NCI-H2196 (cell line): ENCODE data around the gene MAEL.

Experiments
- DNase-seq: peaks from one replicate; lab custom pipeline; 2025; ENCODE audit not compliant: unreplicated experiment; lab: John Stamatoyannopoulos, UW

The MAEL gene

GRCh38 chr1:167054946-167055630 is 66.0 kb downstream of the MAEL start:
- DNase-seq: no peak

DNA sequence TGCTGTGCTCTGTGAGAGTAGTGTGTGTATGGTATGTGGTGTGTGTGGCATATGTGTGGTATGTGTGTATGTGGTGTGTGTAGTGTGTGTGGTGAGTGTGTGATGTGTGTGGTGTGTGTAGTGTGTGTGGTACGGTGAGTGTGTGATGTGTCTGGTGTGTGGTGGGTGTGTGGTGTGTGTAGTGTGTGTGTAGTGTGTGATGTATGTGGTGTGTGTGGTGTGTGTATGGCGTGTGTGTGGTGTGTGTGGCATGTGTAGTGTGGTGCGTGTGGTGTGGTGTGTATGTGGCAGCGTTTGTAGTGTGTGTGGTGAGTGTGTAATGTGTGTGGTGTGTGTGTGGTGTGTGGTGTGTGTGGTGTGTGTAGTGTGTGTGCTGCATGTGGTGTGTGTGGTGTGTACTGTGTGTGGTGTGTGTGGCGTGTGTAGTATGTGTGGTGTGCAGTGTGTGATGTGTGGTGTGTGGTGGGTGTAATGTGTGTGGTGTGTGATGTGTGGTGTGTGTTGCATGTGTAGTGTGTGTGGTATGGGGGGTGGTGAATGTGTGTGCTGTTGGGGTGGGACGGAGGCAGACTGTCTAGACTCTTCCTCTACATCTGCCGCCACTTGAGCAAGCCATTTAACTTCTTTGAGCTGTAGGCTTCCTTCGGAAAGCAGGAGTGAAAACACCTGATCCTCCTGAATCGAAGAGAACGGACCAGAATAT is 67.6 kb downstream of the MAEL start:
- peak; percentile 52 for DNase-seq

GRCh38 chr1:167057241-167057688 is 68.2 kb downstream of the MAEL start:
- DNase-seq: peak; percentile 61

- peak; percentile 73 for DNase-seq
Measured at GRCh38 chr1:167059045-167059808, 70.1 kb downstream of the MAEL start.

- no peak for DNase-seq
Measured at GRCh38 chr1:167059809-167060107, 70.7 kb downstream of the MAEL start.

GRCh38 chr1:167060141-167061072 is 71.3 kb downstream of the MAEL start:
- DNase-seq: no peak

DNA sequence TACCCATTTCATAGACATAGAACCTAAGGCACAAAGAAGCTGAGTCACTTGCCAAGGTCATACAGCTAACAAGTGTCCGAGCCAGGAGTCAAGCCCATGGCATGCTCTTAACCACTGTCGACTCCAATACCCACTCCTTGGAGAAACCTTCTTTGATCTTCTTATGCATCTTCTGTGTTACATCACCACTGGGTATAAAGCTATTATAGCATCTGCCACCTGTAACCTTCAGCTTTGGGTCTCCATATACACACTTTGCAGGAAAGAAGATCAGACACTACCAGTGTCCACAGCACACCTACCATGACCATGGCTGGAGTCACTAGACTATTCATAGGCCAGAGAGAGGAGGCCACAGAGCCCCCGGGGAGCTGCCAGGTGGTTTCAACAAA is 72.0 kb downstream of the MAEL start:
- no peak for DNase-seq

DNA sequence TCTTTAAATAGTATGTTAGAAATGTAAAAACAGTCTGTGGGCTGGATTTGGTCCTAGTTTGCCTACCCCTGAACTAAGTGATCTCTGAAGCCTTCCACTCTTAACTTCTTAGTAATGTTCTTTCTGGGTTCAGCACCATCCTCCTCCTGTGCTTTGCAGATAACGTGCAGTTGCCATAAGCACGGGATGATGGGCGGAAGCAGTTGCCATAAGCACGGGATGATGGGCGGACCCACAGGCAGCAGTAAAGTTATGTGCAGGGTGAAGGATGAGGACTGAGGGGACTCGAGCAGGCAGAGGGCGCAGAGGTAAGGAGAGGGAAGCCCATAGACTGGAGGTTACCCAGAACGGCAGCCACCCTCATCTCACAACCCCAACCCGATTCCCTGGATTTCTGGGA is 75.5 kb downstream of the MAEL start:
- no peak for DNase-seq

- DNase-seq: no peak
Measured at GRCh38 chr1:167065471-167065870, 76.4 kb downstream of the MAEL start.

DNA sequence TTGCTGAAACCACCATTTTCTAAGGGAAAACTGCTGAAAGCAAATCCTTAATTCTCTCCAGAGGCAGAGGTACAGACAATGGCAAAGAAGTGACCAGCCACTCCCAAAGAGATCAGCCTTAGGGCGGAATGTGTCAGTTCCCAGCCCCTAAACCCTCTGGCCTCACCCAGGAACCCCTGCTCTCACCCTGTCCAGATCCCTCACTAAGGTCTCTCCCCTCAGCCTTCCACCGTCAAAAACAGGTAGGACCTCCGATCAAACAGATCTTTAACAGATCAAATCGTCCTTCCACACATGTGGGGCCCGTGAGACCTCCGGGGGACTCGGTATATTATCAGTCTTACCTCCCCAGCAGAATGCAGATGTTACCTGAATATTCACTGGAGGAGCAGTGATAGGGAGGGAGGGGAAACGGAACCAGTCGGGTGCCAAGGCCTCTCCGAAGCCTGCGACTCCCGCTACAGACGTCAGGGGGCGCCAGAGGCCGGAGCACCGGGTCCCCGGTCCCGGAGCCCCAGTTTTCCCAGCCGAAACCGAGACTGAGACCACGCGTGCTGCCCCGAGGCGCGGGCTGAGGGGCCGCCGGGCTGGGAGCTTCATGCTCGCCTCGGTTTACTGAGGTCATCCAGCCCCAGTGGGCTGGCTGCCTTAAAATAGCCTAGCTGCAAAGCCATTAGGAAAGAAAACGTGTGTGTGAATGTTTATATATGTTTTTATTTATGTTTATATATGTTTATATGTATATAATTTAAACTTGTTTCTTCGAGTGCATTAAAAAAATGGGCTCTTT is 77.4 kb downstream of the MAEL start:
- DNase-seq: peak; percentile 76

- no peak for DNase-seq
Measured at GRCh38 chr1:167067904-167068303, 78.8 kb downstream of the MAEL start.

GRCh38 chr1:167068761-167069160 is 79.7 kb downstream of the MAEL start:
- no peak for DNase-seq

DNA sequence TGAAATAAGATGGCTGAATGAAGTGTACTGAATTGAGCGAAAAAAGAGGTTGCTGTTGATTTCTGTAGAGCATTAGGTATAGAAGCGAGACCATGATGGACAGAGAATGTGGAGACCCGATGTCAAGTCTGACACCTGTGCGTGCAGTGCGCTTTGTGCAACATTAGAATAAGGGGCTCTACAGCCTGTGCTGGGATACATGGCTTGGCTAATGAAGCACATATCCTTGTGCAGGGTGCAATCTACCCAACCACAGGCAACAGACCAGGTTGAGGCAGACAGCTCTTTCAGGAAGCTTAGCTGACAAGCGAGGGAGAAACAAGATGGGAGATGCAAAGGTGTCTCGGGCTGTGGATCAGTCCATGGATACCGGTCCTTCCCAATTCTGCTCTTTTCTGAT is 82.2 kb downstream of the MAEL start:
- DNase-seq: no peak
